IPS-NIHi7 (cell line): ENCODE data around the gene CYSRT1.
"Not testable (repeated sequence)": the region's sequence is repeated elsewhere in the genome, so short reads cannot be mapped to it uniquely, and the experiment has no call there.

Experiments
- DNase-seq: peaks from one replicate; pipeline ENCODE4 v3.0.0; 2012; ENCODE audit warnings: mixed read lengths; ENCODE audit errors: extremely low spot score

CYSRT1 gene

GRCh38 chr9:137237759-137238726, 13.1 kb downstream of the CYSRT1 start:
- DNase-seq, result no peak

GRCh38 chr9:137239541-137240200, 14.7 kb downstream of the CYSRT1 start:
- not testable (repeated sequence) for DNase-seq

- no peak for DNase-seq
These were observed 15.4 kb downstream of the CYSRT1 start for GRCh38 chr9:137240318-137240840.

- peak; percentile 99 for DNase-seq
These were observed 16.0 kb downstream of the CYSRT1 start, which contains the start of gene TUBB4B for GRCh38 chr9:137240841-137241489. TSS of gene TUBB4B (plus strand) at chr9:137241287. CDS start at chr9:137241361, 74 bp downstream.

- no peak for DNase-seq
These were observed 16.7 kb downstream of the CYSRT1 start for GRCh38 chr9:137241490-137242268.

- no peak for DNase-seq
These were observed 17.6 kb downstream of the CYSRT1 start for GRCh38 chr9:137242269-137243203.

GRCh38 chr9:137243266-137243625, 18.3 kb downstream of the CYSRT1 start:
- DNase-seq, result not testable (repeated sequence)

- DNase-seq, result no peak
These were observed 18.9 kb downstream of the CYSRT1 start for GRCh38 chr9:137243626-137244485.

GRCh38 chr9:137244486-137245449, 19.8 kb downstream of the CYSRT1 start:
- DNase-seq, result no peak

GRCh38 chr9:137245450-137246421, 20.8 kb downstream of the CYSRT1 start:
- DNase-seq, result no peak

GRCh38 chr9:137247135-137247915, 22.4 kb downstream of the CYSRT1 start:
- no peak for DNase-seq

GRCh38 chr9:137247916-137248175, 22.9 kb downstream of the CYSRT1 start:
- no peak for DNase-seq

- no peak for DNase-seq
These were observed 25.6 kb downstream of the CYSRT1 start for GRCh38 chr9:137250329-137251193.

GRCh38 chr9:137251194-137251461, 26.2 kb downstream of the CYSRT1 start, which contains the start of gene STPG3:
TSS of gene STPG3 (plus strand) at chr9:137251286. CDS start at chr9:137251287, 1 bp downstream.
- DNase-seq, result no peak

- no peak for DNase-seq
These were observed 26.7 kb downstream of the CYSRT1 start for GRCh38 chr9:137251490-137252268.
